Measurements from ENCODE around the gene NR4A2. TPM values are rescaled to one million over a fixed set of nuclear protein-coding genes. Genes with fewer than 3 reads are reported as not detected.
A peak's percentile ranks its signal among the peaks of the same experiment; 100 is the strongest.

The NR4A2 gene
- total RNA-seq, result 1.4 and 1.8 TPM in 2 replicates
- long read RNA-seq, partial matches to known transcripts, result 1 of 1 reads
- long read RNA-seq, other reads (novel, unspliced or antisense), result 0 of 1 reads

DNA sequence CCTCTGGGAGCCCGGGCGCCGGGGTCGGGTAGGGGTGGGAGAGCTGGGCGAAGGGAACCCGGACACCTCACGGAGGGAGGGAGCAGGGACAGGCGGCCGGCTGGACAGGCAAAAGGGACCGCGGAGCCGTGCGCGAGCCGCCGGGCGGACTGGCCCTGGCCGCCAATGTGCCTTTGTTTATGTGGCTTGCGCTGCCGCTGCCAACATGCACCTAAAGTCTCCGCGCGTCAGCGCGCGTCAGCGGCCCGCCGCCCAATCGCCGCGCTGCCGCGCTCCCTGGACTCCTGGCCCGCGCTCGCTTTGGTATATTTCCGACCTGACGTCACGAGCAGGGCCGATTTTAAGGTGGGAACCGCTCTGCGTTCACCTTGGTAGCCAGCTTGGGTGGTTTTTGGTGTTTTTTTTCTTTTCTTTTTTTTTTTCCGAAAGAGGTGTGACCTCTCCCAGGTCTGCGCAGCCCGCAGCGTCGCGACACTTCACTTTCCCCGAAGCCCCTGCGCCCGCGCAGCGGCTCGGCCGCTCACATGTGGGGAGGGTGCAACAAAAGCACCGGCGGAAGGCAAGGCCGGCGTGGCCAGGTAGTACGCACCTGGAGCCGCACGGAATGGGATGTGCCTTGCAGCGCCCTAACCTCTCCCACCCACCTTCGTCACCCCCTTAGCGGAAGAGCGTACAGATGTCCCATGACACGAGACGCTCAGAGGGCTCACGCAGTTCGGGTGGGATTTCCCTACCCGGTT is at the start of gene NR4A2:
Gene NR4A2 (minus strand): TSS at position 188 of the 740 bp plus-strand sequence. CDS start 2,535 bp downstream, outside the sequence.
- Mint-ChIP-seq H3K4me3 (ENCODE audit: unreplicated experiment) (peak within 1 kb of the TSS; percentile 88), H3K27ac (ENCODE audit: unreplicated experiment) (peak within 1 kb of the TSS; percentile 98), H3K9me3 (ENCODE audit: unreplicated experiment) (no peaks in the 10 kb centered on the region), H3K27me3 (ENCODE audit: unreplicated experiment) (peaks cover 26% of the 10 kb centered on the region), H3K4me1 (ENCODE audit: unreplicated experiment) (peaks cover 26% of the 10 kb centered on the region), H3K36me3 (ENCODE audit: unreplicated experiment) (no peaks in the 10 kb centered on the region)
- DNase-seq (ENCODE audit: extremely low spot score, unreplicated experiment), result peak; percentile 89
- TF ChIP-seq, protein P1, sequence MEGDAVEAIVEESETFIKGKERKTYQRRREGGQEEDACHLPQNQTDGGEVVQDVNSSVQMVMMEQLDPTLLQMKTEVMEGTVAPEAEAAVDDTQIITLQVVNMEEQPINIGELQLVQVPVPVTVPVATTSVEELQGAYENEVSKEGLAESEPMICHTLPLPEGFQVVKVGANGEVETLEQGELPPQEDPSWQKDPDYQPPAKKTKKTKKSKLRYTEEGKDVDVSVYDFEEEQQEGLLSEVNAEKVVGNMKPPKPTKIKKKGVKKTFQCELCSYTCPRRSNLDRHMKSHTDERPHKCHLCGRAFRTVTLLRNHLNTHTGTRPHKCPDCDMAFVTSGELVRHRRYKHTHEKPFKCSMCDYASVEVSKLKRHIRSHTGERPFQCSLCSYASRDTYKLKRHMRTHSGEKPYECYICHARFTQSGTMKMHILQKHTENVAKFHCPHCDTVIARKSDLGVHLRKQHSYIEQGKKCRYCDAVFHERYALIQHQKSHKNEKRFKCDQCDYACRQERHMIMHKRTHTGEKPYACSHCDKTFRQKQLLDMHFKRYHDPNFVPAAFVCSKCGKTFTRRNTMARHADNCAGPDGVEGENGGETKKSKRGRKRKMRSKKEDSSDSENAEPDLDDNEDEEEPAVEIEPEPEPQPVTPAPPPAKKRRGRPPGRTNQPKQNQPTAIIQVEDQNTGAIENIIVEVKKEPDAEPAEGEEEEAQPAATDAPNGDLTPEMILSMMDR (IDR thresholded peaks at IDR 0.05), result no peak

GRCh38 chr2:156380117-156380645 is 47.7 kb upstream of the NR4A2 start:
- Mint-ChIP-seq H3K4me1 (ENCODE audit: unreplicated experiment) (no peaks in the 10 kb centered on the region), H3K4me3 (ENCODE audit: unreplicated experiment) (no peak overlapping the region), H3K27me3 (ENCODE audit: unreplicated experiment) (peaks cover 51% of the 10 kb centered on the region), H3K36me3 (ENCODE audit: unreplicated experiment) (no peaks in the 10 kb centered on the region), H3K27ac (ENCODE audit: unreplicated experiment) (no peak overlapping the region), H3K9me3 (ENCODE audit: unreplicated experiment) (no peaks in the 10 kb centered on the region)
- DNase-seq (ENCODE audit: extremely low spot score, unreplicated experiment), result no peak
- TF ChIP-seq, protein P1 (IDR thresholded peaks at IDR 0.05), result no peak

DNA sequence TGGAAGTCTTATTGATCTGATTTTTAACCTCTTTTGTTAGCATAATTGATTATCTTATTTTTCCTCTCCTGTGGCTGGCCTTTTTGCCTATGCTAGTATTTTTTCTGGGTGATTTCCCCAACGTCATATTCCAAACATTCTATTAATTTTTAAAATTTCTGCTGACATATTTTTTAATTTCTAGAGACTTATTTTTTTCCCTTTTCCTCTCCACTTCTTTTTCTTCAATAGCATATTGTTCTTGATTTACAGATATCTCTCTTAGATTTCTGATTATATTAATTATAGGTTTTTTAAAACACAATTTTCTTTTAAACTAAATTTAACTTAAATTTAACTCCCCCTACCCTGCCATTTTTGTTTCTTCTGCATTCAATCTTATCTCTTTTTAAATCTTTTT is 47.2 kb upstream of the NR4A2 start:
- no peaks in the 10 kb centered on the region for H3K9me3 Mint-ChIP-seq (ENCODE audit: unreplicated experiment)
- no peak for DNase-seq (ENCODE audit: extremely low spot score, unreplicated experiment)
- no peaks in the 10 kb centered on the region for H3K4me1 Mint-ChIP-seq (ENCODE audit: unreplicated experiment)
- TF ChIP-seq, protein P1 (IDR thresholded peaks at IDR 0.05), result no peak
- peaks cover 49% of the 10 kb centered on the region for H3K27me3 Mint-ChIP-seq (ENCODE audit: unreplicated experiment)
- H3K36me3 Mint-ChIP-seq (ENCODE audit: unreplicated experiment), result no peaks in the 10 kb centered on the region
- no peak overlapping the region for H3K27ac Mint-ChIP-seq (ENCODE audit: unreplicated experiment)
- H3K4me3 Mint-ChIP-seq (ENCODE audit: unreplicated experiment), result no peak overlapping the region

- no peaks in the 10 kb centered on the region for H3K9me3 Mint-ChIP-seq (ENCODE audit: unreplicated experiment)
- H3K4me3 Mint-ChIP-seq (ENCODE audit: unreplicated experiment), result no peak overlapping the region
- no peaks in the 10 kb centered on the region for H3K4me1 Mint-ChIP-seq (ENCODE audit: unreplicated experiment)
- H3K27me3 Mint-ChIP-seq (ENCODE audit: unreplicated experiment), result peaks cover 50% of the 10 kb centered on the region
- no peaks in the 10 kb centered on the region for H3K36me3 Mint-ChIP-seq (ENCODE audit: unreplicated experiment)
- H3K27ac Mint-ChIP-seq (ENCODE audit: unreplicated experiment), result no peak overlapping the region
- no peak for DNase-seq (ENCODE audit: extremely low spot score, unreplicated experiment)
- TF ChIP-seq, protein P1 (IDR thresholded peaks at IDR 0.05), result no peak
Measured at GRCh38 chr2:156379071-156379470, 46.5 kb upstream of the NR4A2 start.

GRCh38 chr2:156366753-156367152 is 34.2 kb upstream of the NR4A2 start:
- Mint-ChIP-seq H3K4me3 (ENCODE audit: unreplicated experiment) (no peak overlapping the region), H3K9me3 (ENCODE audit: unreplicated experiment) (no peaks in the 10 kb centered on the region), H3K36me3 (ENCODE audit: unreplicated experiment) (peaks cover 2% of the 10 kb centered on the region), H3K27me3 (ENCODE audit: unreplicated experiment) (peaks cover 21% of the 10 kb centered on the region), H3K27ac (ENCODE audit: unreplicated experiment) (no peak overlapping the region), H3K4me1 (ENCODE audit: unreplicated experiment) (no peaks in the 10 kb centered on the region)
- TF ChIP-seq, protein P1 (IDR thresholded peaks at IDR 0.05), result no peak
- no peak for DNase-seq (ENCODE audit: extremely low spot score, unreplicated experiment)
